Measurements from ENCODE around the gene RRN3.
"Not testable (repeated sequence)": the region's sequence is repeated elsewhere in the genome, so short reads cannot be mapped to it uniquely, and the experiment has no call there.

DNA sequence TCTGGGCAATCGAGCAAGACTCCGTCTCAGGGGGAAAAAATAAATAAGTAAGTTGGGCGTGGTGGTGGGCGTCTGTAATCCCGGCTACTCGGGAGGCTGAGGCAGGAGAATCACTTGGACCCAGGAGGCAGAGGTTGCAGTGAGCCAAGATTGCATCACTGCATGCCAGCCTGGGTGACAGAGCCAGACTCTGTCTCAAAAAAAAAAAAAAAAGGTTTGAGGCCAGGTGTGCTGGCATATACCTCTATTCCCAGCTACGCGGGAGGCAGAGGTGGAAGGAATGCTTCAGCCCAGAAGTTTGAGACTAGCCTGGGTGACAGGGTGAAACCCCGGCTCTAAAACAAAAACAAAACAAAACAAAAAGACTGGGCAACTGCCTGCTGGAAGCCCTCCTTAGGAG, 48.8 kb downstream of the RRN3 start:
- not testable (repeated sequence) for TF ChIP-seq EZH2 (IDR thresholded peaks at IDR 0.05; ENCODE audit: borderline replicate concordance, low read length)
- TF ChIP-seq, protein P1, sequence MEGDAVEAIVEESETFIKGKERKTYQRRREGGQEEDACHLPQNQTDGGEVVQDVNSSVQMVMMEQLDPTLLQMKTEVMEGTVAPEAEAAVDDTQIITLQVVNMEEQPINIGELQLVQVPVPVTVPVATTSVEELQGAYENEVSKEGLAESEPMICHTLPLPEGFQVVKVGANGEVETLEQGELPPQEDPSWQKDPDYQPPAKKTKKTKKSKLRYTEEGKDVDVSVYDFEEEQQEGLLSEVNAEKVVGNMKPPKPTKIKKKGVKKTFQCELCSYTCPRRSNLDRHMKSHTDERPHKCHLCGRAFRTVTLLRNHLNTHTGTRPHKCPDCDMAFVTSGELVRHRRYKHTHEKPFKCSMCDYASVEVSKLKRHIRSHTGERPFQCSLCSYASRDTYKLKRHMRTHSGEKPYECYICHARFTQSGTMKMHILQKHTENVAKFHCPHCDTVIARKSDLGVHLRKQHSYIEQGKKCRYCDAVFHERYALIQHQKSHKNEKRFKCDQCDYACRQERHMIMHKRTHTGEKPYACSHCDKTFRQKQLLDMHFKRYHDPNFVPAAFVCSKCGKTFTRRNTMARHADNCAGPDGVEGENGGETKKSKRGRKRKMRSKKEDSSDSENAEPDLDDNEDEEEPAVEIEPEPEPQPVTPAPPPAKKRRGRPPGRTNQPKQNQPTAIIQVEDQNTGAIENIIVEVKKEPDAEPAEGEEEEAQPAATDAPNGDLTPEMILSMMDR (conservative IDR thresholded peaks at IDR 0.05 in 1 of 2, IDR thresholded peaks at IDR 0.05 in 1 of 2; ENCODE audit: extremely low read depth in 1 of 2, insufficient read depth in 1 of 2, low read depth in 1 of 2, low read length in 2 of 2): not testable (repeated sequence)

All from mammary epithelial cell (primary cell).